GM18498 (cell line): ENCODE results near the gene SIGLEC15.
"Not testable (repeated sequence)": the region's sequence is repeated elsewhere in the genome, so short reads cannot be mapped to it uniquely, and the experiment has no call there.

Experiments used
- ATAC-seq: cut with Tn5 transposase; IDR thresholded peaks from one replicate; pipeline ENCODE4 v1.9.1; 2021; ENCODE audit warnings: mild to moderate bottlenecking, moderate library complexity; ENCODE audit not compliant: unreplicated experiment

The SIGLEC15 gene

GRCh38 chr18:45841765-45842442, 16.4 kb downstream of the SIGLEC15 start:
- no peak for ATAC-seq

- ATAC-seq = no peak
Measured at GRCh38 chr18:45843019-45843418, 17.5 kb downstream of the SIGLEC15 start.

DNA sequence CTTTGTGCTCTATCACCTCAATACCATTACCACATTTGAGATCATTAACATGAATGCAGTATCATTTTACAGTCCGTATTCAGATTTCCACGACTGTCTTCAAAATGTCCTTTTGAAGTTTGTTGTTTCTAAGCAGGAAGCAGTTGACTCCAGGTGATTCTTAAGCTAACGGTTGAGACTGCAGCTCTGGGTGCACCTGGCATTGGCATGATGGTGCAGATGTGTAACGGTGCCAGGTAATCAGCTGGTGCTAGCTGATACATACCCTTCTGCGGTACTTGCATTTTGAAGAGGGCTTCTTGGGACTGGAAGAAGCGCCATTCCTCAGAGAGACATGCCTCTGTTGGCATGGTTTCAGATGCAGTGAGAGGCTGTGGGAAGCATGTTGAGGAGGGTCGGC, 19.5 kb downstream of the SIGLEC15 start:
- no peak for ATAC-seq

GRCh38 chr18:45845410-45845809, 19.9 kb downstream of the SIGLEC15 start:
- no peak for ATAC-seq

DNA sequence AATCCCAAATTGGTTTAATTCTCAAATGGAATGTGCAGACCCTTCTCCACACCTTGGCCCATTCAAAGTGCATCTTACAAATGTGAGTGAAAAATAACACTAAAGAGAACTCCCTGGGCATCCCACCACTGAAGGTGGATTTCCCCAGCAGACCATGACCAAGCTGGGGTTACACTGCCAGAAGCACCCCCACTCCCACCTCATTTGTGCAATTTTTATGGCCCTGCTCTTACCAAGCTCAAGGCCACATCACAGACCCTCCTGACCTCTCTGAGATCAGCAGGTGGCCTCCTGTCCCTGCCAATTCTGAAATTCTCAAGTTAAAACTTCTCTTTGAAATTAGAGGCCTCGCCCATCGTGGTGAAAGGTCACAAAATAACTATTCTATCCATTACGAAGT, 21.6 kb downstream of the SIGLEC15 start:
- no peak for ATAC-seq

DNA sequence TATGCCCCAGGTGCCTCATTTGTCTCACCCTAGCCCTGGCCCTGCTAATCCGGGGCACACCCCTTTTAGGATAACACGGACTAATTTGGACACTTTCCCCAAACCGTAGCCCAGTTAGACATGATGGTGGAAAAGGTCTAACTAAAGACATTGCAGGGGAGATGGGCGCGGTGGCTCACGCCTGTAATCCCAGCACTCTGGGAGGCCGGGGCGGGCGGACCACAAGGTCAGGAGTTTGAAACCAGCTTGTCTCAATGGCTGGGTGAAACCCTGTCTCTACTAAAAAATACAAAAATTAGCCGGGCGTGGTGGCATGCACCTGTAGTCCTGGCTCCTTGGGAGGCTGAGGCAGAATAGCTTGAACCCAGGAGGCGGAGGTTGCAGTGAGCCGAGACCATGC, 23.2 kb downstream of the SIGLEC15 start:
- not testable (repeated sequence) for ATAC-seq

DNA sequence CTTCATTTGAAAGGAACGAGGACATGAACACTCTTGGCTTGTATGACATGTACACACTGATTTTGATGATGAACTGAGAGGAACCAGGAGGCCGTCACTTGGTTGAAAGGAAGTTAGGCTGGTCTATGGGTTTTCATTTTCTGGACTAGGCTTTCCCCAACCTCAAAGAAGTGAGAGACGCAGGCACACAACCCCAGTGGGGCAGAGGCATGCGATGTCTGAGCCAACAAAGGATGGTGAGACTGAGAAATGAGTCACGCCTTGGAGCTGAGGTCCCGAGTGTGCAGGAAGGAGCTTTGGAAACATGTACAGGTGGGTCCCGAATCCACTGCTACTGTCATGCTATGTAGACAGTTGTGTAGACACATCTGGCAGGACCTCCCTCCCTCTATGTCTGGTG, 24.1 kb downstream of the SIGLEC15 start:
- ATAC-seq = peak; percentile 53

- peak; percentile 50 for ATAC-seq
Measured at GRCh38 chr18:45850021-45850420, 24.5 kb downstream of the SIGLEC15 start.

DNA sequence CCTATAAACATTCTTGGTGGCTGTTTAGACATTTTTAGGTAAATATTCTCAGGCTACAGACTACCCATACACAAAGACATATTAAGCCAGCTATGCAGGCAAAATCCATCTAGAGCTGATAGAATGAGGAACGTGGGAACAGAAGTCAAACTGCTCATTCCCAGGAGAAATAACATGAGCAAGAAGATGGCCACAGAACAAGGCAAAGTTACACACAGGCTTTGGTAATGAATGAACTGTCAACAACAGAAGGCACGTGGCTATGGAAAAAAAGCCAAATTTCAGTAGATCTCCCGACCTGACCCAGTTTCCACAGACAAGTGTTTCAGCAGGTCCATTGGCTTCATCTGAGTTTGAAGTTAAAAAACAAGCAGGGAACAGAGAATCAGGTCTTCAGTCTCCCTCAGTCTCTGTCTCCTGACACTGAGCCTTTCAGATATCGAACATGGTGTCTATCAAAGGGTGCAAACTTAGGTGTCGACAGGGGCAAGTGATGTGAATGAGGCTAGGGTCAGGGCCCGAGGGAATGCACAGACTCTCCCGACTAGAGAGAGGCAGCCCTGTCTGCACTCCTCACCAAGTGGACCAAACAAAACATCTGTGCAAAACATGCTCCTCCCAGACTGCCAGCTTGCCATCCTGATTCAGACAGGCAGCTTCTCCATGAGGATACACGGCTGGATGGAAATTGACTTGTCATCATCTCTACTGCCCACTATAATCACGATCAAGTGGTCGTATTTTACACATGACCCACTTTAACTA, 25.9 kb downstream of the SIGLEC15 start:
- no peak for ATAC-seq

DNA sequence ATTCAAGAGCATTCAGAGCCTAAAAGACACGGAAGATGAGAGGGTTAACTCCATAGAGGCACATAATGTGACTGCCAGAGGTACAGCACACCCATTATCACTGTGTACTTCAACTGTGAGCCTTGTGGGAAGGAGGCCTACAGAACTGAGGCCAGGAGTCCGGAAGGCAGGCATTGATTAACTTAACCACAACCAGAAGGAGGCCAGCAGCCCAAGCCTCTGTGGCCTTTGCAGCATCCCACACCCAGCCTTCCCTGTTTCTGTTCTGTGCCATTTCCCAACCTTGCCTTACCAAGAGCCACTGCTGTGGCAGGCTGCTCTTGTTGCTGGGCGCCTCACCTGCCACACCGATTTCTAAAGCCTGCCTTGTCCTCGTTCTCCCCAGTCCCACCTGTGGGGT, 27.2 kb downstream of the SIGLEC15 start:
- no peak for ATAC-seq

- ATAC-seq = no peak
Measured at GRCh38 chr18:45854036-45854586, 28.6 kb downstream of the SIGLEC15 start.

DNA sequence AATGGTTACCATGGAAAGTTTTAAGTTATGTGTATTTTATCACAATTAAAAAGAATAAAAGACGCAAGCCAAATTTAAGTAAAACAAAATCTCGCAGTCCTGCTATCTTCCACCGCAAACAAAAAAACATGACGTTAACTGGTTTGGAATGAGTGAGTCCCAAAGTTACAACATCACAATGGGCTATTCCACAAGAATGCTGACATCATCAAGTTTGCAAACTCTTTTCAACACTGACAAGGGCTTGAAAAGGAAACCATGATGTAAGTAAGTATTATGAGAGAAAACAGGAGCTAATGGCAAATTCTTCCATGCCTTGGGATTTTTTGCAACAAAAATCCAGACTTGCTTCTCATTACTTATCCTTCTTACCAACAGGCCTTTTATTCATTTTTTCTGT, 31.1 kb downstream of the SIGLEC15 start:
- no peak for ATAC-seq

GRCh38 chr18:45859334-45859733, 33.9 kb downstream of the SIGLEC15 start:
- ATAC-seq = no peak

- ATAC-seq = no peak
Measured at GRCh38 chr18:45860492-45860891, 35.0 kb downstream of the SIGLEC15 start.

DNA sequence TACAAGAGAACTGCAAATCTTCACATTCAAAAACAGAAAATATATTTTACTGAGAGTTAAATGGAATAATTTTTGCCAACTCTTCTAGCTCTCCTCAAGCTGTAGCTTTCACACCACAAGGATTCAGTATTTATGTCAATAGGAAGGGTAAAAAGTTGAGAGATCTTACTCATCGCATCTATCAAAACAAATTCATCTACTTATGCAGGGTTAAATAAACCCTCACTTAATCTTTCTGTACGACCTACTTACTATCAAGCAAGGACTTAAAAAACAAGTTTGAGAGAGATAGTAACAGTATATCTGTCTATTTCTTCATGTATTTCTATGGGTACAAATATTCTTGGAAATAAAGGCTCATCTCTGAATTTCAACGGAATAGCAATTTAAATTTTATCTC, 35.5 kb downstream of the SIGLEC15 start:
- no peak for ATAC-seq

GRCh38 chr18:45861926-45862325, 36.5 kb downstream of the SIGLEC15 start:
- no peak for ATAC-seq

DNA sequence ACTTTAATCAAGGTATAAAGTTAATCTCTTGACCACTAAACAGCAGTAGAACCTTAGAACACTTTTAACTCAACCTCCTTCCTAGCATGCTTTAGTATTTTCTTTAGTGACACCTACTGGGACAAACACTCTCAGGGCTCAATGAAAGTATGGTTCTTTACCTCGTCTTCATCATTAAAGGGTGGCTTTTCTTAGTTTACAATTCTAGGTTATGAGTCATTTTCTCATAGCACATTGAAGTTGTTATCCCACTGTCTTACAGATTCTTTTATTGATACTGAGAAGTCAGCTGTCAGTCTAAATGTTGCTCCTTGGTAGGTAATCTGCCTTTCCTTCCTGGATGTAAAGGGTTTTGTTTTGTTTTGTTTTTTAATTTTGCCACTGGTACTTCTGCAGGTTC, 38.0 kb downstream of the SIGLEC15 start:
- ATAC-seq = no peak

GRCh38 chr18:45864081-45864480, 38.6 kb downstream of the SIGLEC15 start:
- no peak for ATAC-seq

- no peak for ATAC-seq
Measured at GRCh38 chr18:45865466-45865865, 40.0 kb downstream of the SIGLEC15 start.

- ATAC-seq = no peak
Measured at GRCh38 chr18:45870419-45870818, 44.9 kb downstream of the SIGLEC15 start.

DNA sequence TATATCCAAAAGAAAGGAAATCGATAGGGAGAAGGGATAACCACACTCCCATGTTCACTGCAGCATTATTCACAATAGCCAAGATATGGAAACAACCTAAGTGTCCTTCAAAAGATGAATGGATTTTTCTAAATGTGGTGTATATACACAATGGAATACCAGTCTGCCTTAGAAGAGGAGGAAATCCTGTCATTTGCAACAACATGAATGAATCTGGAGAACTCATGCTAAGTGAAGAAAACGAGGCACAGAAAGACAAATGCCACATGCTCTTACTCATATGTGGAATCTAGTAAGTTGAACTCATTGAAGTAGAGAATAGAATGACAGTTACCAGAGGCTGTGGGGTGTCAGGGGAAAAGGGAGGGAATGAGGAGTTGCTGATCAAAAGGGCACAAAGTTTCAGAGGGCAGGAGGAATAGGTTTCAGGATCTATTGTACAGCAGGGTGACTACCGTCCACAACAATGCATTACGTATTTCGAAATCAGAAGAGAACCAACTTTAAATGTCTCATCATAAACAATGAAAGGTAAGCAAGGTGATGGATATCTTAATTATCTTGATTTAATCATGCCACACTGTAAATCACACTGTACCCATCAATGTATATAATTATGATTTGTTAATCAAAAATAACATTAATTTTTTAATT, 46.1 kb downstream of the SIGLEC15 start:
- ATAC-seq = no peak
